K562 treated with DMSO at 1 percent for 12 hours (cell line): ENCODE data around the gene PPP1R36. TPM values are rescaled to one million over a fixed set of nuclear protein-coding genes. Genes with fewer than 3 reads are reported as not detected.

Experiments
- total RNA-seq: library from RNA; unstranded; fragments of 300-600 nt; gene quantifications from 2 replicates; pipeline ENCODE4 v1.2.3, GENCODE V29; 2022; ENCODE audit not compliant: insufficient read depth

The PPP1R36 gene, protein sequence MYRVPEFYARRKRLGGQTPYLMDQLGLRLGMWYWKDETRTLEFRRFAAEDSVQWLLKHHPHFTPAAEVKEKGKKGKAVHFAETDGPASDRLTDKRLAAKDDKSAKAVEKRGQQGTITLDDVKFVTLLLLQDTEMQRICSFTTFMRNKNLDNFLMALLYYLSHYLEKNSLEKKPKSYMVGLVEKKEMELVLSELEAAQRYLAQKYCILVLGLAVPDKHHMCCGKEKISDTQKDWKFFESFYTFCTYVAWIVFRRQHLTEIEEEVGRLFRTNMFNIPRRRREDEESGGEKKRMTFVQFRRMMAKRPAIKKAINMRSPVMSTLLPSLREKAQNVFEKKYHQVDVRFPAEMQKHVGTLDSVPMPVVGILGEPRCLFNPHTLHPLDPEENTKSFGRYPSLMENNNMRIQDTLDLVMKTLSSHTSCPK
- not detected in 2 replicates for total RNA-seq

DNA sequence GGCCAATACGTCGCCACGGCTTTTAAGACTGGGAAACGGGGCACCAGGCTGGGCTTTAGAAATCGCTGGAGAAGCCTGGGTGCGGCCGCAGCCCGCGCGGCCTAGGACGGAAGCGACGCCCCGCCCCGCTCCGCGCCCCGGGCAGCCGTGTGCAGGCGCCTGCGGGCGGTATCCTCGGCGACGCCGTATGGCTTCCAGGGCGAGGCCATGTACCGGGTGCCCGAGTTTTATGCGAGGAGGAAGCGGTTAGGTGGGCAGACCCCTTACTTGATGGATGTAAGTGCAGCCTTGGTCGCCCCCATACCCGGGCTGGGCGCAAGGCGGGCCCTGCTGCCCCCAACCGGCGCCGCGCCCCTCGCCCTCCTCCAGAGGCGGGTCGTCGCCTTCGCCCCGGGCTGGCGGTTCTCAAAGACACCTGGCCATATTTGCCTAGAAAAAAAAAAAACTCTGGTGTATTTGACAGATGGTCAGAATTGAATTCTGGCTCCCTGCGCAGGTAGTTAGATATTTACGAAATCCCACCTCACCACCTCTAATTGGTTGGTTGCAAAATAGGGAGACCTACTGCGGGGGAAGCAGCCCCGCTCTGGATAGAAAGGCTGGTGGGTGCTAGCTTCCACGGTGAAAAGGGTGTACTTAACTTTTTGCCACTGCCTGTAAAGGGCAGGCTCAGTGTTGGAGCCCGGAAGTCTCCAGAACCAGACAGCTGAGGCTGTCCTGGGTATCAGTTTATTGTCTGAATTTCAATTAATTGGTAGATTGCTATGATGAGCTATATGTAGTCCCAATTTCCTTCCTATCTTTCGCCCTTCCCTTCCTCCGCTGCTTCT lies at the start of gene PPP1R36:
Gene PPP1R36 (plus strand): TSS at position 171 of the 830 bp plus-strand sequence. CDS start 37 bp downstream, at position 208.

DNA sequence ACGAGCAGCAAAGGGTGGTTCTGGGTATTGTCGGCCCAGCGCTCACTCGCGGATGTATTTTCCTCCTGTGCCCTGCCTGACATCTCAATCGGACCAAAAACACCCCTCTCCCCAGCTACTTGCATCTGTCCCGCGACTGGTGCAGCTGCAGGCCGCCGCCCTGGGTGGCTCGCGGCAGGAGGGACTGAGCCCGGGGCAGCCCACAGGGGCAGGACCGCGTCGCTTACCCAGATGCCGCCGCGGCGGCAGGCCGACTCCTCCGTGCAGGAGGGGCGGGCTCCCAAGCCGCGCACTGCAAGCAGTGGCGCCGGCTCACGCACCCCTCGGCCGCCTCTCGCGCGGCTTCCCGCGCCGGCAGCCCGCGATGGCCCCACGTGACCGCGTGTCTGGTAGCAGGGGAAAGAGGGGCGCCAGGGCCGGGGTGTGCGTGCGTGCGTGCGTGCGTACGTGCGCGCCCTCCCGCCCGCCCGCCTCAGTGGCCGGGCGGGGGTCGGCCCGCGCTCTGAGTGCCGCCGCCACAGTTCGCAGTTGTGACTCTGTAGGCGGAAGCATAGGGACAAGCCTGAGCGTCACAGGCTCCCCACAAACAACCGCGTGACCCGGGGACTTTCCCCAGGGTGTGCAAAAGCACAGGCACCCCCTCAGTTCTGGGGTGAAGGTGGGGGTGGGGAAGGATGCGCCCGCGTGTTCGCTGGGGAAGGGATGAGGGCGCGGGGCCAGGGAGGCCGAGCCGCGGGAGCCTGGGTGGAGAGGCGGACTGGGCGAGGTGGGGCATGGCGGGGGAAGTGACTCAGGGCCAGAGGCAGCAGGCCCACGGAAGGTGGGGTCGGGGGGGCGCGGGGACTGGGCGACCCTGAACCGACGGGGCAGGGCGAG lies 46.1 kb upstream of the PPP1R36 start, which contains the start of gene ZBTB25:
Gene ZBTB25 (minus strand): TSS at position 405 of the 876 bp plus-strand sequence. CDS start 13,305 bp downstream, outside the sequence.

DNA sequence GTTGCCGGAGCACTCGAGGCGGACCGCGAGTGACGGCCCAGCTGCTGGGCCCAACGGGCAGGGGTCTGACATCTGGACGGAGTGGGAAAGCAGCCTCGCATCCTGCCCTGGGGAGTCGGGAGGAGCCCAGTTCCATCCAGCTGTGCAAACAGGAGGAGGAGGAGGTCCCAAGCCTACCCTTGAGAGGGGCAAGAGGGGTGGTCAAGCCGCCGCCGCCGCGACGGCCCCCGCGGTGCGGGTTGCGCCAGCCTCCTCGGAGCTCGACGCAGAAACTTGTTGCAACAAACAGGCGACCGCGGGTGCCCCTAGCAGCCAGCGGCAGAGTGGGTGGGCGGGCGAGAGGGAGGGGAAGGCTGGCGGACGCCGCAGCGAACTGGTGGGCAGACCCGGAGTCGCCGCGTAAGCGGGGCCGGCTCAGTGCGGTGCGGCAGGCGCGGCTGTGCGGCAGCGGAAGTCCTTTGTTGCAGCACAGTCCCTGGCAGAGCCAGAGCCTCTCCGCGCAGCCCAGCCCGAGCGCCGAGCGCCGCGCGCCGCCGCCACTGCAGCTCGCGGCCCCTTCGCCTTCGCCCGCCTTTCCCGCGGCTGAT lies 45.4 kb upstream of the PPP1R36 start, which contains the start of gene ZBTB1:
Gene ZBTB1 (plus strand): TSS at position 461 of the 587 bp plus-strand sequence. CDS start 16,735 bp downstream, outside the sequence.

DNA sequence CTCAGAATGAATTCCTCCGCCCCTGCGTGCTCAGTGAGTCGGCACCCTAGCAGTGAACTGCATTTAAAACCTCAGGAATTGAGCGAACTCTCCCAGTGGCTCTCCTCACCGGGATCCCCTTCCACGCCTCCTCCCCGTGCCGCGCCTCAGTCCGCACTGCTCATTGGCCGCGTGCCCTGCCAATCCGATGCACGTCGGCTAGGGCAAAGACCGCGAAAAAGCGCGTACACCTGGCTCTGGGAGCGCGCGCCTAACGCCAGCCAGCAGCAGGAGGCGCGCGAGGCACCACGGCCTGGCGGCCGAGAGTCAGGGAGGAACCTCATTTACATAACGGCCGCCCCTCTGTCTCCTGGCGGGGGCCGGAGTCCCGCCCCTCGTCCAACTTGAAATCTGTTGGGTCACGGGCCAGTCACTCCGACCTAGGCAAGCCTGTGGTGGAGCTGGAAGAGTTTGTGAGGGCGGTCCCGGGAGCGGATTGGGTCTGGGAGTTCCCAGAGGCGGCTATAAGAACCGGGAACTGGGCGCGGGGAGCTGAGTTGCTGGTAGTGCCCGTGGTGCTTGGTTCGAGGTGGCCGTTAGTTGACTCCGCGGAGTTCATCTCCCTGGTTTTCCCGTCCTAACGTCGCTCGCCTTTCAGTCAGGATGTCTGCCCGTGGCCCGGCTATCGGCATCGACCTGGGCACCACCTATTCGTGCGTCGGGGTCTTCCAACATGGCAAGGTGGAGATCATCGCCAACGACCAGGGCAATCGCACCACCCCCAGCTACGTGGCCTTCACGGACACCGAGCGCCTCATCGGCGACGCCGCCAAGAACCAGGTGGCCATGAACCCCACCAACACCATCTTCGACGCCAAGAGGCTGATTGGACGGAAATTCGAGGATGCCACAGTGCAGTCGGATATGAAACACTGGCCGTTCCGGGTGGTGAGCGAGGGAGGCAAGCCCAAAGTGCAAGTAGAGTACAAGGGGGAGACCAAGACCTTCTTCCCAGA lies 9.3 kb upstream of the PPP1R36 start, which contains the start of gene HSPA2:
Gene HSPA2 (plus strand): TSS at position 534 of the 995 bp plus-strand sequence. CDS start 109 bp downstream, at position 643.

Other genes with a start within 250 kb of the PPP1R36 start
- gene MTHFD1, start 161.6 kb upstream of the PPP1R36 start, total RNA-seq: 23.3 and 45.3 TPM in 2 replicates
- gene AKAP5, start 84.5 kb upstream of the PPP1R36 start, total RNA-seq: 0.15 and 0.73 TPM in 2 replicates
- gene ZBTB25, start 46.1 kb upstream of the PPP1R36 start, total RNA-seq: 0.56 and 2.2 TPM in 2 replicates
- 4.0 and 11.6 TPM in 2 replicates for gene ZBTB1, start 45.2 kb upstream of the PPP1R36 start, total RNA-seq
- gene HSPA2, start 9.2 kb upstream of the PPP1R36 start, total RNA-seq: not detected in 2 replicates
- gene PLEKHG3, start 154.5 kb downstream of the PPP1R36 start, total RNA-seq: not detected in 2 replicates